CD14-positive monocyte (primary cell): ENCODE results near the gene CSNK1E. TPM values are rescaled to one million over a fixed set of nuclear protein-coding genes. Genes with fewer than 3 reads are reported as not detected.

Source experiments
- DNase-seq, 3 donors: peaks; one replicate each; pipeline ENCODE4 v3.0.0-alpha.2; 2011 to 2022
- H2AFZ ChIP-seq: 2 replicates; pipeline ENCODE4 v1.6.0; 2012; ENCODE audit warnings: mild to moderate bottlenecking, low read depth, low read length, inconsistent platforms; ENCODE audit not compliant: insufficient read depth, poor library complexity, severe bottlenecking
- H3K27ac ChIP-seq, 2 donors: 1 replicate in 1 of 2; 2 replicates in 1 of 2; pipeline ENCODE4 v1.5.1; 2012 to 2013; ENCODE audit warnings: low read length in 2 of 2, control low read depth in 1 of 2, inconsistent platforms in 1 of 2, low read depth in 1 of 2, mild to moderate bottlenecking in 1 of 2
- H3K27me3 ChIP-seq, 2 donors: one replicate each; pipeline versions ENCODE4 v1.6.0 to v1.6.1; 2011 to 2013; ENCODE audit warnings: low read length in 2 of 2; ENCODE audit not compliant: control insufficient read depth in 2 of 2, insufficient read depth in 2 of 2
- H3K36me3 ChIP-seq, 2 donors: replicated peaks in 1 of 2; 1 replicate in 1 of 2; 2 replicates in 1 of 2; pipeline versions ENCODE4 v1.5.1 to v1.6.1; 2012 to 2013; ENCODE audit warnings: low read length in 2 of 2, control low read depth in 1 of 2, inconsistent platforms in 1 of 2, mild to moderate bottlenecking in 1 of 2; ENCODE audit not compliant: insufficient read depth in 2 of 2, control insufficient read depth in 1 of 2
- H3K4me1 ChIP-seq, 2 donors: 1 replicate in 1 of 2; 2 replicates in 1 of 2; pipeline versions ENCODE4 v1.5.1 to v1.6.1; 2012 to 2013; ENCODE audit warnings: low read length in 2 of 2, control low read depth in 1 of 2, inconsistent platforms in 1 of 2, mild to moderate bottlenecking in 1 of 2, moderate library complexity in 1 of 2; ENCODE audit not compliant: insufficient read depth in 2 of 2, control insufficient read depth in 1 of 2
- H3K4me2 ChIP-seq: replicated peaks from 2 replicates; pipeline ENCODE3; 2012; ENCODE audit warnings: low read length, moderate library complexity, mild to moderate bottlenecking; ENCODE audit not compliant: poor library complexity, severe bottlenecking; ENCODE audit errors: extremely low read depth
- H3K4me3 ChIP-seq, 3 experiments: fragments of 200-600 bp in 1 of 3; sonication (generic) in 1 of 3; replicated peaks in 1 of 3; 1 replicate in 2 of 3; 2 replicates in 1 of 3; pipeline ENCODE4 v1.5.1; 2011 to 2013; ENCODE audit warnings: low read length in 3 of 3, mild to moderate bottlenecking in 3 of 3, control low read depth in 2 of 3, low read depth in 2 of 3, inconsistent platforms in 1 of 3, moderate library complexity in 1 of 3
- H3K79me2 ChIP-seq: 2 replicates; pipeline ENCODE4 v1.6.0; 2012; ENCODE audit warnings: mild to moderate bottlenecking, control low read depth, inconsistent platforms, low read length, moderate library complexity; ENCODE audit not compliant: insufficient read depth
- H3K9ac ChIP-seq: 2 replicates; pipeline ENCODE4 v1.6.0; 2017; ENCODE audit warnings: low read length, mild to moderate bottlenecking; ENCODE audit not compliant: insufficient read depth, poor library complexity, severe bottlenecking
- H3K9me3 ChIP-seq, 2 donors: replicated peaks in 1 of 2; 1 replicate in 1 of 2; 2 replicates in 1 of 2; pipeline versions ENCODE4 v1.5.1 to v1.6.1; 2012 to 2013; ENCODE audit warnings: low read length in 2 of 2, control low read depth in 1 of 2; ENCODE audit not compliant: control insufficient read depth in 1 of 2, insufficient read depth in 1 of 2
- H4K20me1 ChIP-seq: 2 replicates; pipeline ENCODE4 v1.6.0; 2012; ENCODE audit warnings: mild to moderate bottlenecking, low read length, control low read depth, moderate library complexity; ENCODE audit not compliant: insufficient read depth
- H3K27ac Mint-ChIP-seq, 7 donors: one replicate each; pipeline ENCODE4 v1.8.0; 2020; ENCODE audit warnings: mild to moderate bottlenecking in 7 of 7, mixed read lengths in 7 of 7, moderate library complexity in 6 of 7, inconsistent platforms in 2 of 7
- H3K27me3 Mint-ChIP-seq, 3 donors: one replicate each; pipeline ENCODE4 v1.8.0; 2021 to 2022; ENCODE audit warnings: low read depth in 3 of 3, mild to moderate bottlenecking in 3 of 3, mixed read lengths in 3 of 3, moderate library complexity in 3 of 3, inconsistent platforms in 1 of 3
- H3K36me3 Mint-ChIP-seq, 2 donors: one replicate each; pipeline ENCODE4 v1.8.0; 2020; ENCODE audit warnings: mixed read lengths in 2 of 2, inconsistent platforms in 1 of 2, mild to moderate bottlenecking in 1 of 2
- H3K4me1 Mint-ChIP-seq: one replicate; pipeline ENCODE4 v1.8.0; 2020; ENCODE audit warnings: mild to moderate bottlenecking, mixed read lengths
- H3K4me3 Mint-ChIP-seq, 2 donors: one replicate each; pipeline ENCODE4 v1.8.0; 2020; ENCODE audit warnings: mild to moderate bottlenecking in 2 of 2, mixed read lengths in 2 of 2, moderate library complexity in 1 of 2
- H3K9me3 Mint-ChIP-seq, 7 donors: one replicate each; pipeline ENCODE4 v1.8.0; 2020 to 2022; ENCODE audit warnings: mixed read lengths in 7 of 7, mild to moderate bottlenecking in 6 of 7, moderate library complexity in 6 of 7, inconsistent platforms in 2 of 7
- WGBS: methylation state at CpG from one replicate; pipeline ENCODE4 v1.1.5; 2013; ENCODE audit warnings: missing lambda C conversion rate; ENCODE audit not compliant: insufficient coverage; 5-methylcytosine and 5-hydroxymethylcytosine counted together
- intact Hi-C, 2 donors: fragments of 100-400 bp; cut with micrococcal nuclease; formaldehyde crosslinking; loops; one replicate each; pipeline versions ENCODE4 v1.15.0 to v1.15.1; 2023
- polyA plus RNA-seq, 3 donors: library from polyadenylated mRNA; depleted of rRNA in 1 of 3; unstranded in 2 of 3; stranded (reverse) in 1 of 3; fragments of 300-500 nt in 2 of 3; fragments of >200 nt in 1 of 3; fragmentation: Illumina TruSeq in 2 of 3; gene quantifications; 1 replicate in 2 of 3; 2 replicates in 1 of 3; pipeline ENCODE4 v1.2.3, GENCODE V29; 2012 to 2021
- TF ChIP-seq, protein P1 (sequence below): fragments of 200-600 bp; IDR thresholded peaks from one replicate; pipeline ENCODE4 v1.8.0; 2022; ENCODE audit warnings: antibody characterized with exemption, mild to moderate bottlenecking

The CSNK1E gene
- polyA plus RNA-seq, 3 donors, result 1.9 to 44.7 (median 3.1) TPM

DNA sequence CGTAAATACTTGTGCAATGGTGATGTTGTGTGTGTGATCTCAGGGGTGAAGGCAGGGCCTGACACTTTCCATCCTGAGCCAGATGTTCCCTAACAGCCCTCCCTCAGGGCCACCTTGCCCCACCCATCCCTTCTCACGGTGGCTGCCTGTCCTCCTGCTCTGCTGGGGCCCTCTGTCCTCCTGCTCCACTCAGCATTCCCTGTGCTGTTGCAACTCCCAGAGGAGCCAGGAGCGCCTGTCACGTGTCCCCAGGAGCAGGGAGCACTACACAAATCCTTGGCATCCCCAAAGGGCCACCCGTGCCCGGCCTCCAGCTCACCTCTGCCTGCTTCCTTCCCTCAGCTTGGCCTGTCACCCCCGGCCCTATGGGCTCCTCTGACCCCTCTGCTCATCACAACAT is 10.2 kb upstream of the CSNK1E start:
- peak overlapping the region in 1 of 7 donors; percentile 2 for H3K27ac Mint-ChIP-seq
- H3K4me3 ChIP-seq, result no peak overlapping the region
- H3K36me3 Mint-ChIP-seq, result no peaks in the 10 kb centered on the region
- peak overlapping the region in 1 of 2 donors; percentile 8 for H3K4me3 Mint-ChIP-seq
- H3K36me3 ChIP-seq, result no peaks in the 10 kb centered on the region
- H3K4me1 Mint-ChIP-seq, result no peaks in the 10 kb centered on the region
- H4K20me1 ChIP-seq, result no peaks in the 10 kb centered on the region
- DNase-seq, result no peak
- H3K27me3 ChIP-seq, result no peaks in the 10 kb centered on the region
- no peaks in the 10 kb centered on the region for H3K9me3 ChIP-seq
- no peak overlapping the region for H3K27ac ChIP-seq
- WGBS, result 81% methylated on average over 6 of the region's 7 CpGs
- intact Hi-C loops, result loop anchor here in 1 of 2 donors (10.0 kb wide), 1 partner anchor 373 kb away; the partner anchor contains the start of genes C22orf23 and POLR2F
- H3K79me2 ChIP-seq, result no peaks in the 10 kb centered on the region
- no peaks in the 10 kb centered on the region for H3K4me1 ChIP-seq
- H3K9me3 Mint-ChIP-seq, result no peaks in the 10 kb centered on the region
- peaks cover 0 to 11% (median 5%) of the 10 kb centered on the region in 3 donors for H3K27me3 Mint-ChIP-seq
- TF ChIP-seq, protein P1, sequence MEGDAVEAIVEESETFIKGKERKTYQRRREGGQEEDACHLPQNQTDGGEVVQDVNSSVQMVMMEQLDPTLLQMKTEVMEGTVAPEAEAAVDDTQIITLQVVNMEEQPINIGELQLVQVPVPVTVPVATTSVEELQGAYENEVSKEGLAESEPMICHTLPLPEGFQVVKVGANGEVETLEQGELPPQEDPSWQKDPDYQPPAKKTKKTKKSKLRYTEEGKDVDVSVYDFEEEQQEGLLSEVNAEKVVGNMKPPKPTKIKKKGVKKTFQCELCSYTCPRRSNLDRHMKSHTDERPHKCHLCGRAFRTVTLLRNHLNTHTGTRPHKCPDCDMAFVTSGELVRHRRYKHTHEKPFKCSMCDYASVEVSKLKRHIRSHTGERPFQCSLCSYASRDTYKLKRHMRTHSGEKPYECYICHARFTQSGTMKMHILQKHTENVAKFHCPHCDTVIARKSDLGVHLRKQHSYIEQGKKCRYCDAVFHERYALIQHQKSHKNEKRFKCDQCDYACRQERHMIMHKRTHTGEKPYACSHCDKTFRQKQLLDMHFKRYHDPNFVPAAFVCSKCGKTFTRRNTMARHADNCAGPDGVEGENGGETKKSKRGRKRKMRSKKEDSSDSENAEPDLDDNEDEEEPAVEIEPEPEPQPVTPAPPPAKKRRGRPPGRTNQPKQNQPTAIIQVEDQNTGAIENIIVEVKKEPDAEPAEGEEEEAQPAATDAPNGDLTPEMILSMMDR, result no peak
- H3K9ac ChIP-seq, result no peak overlapping the region
- H2AFZ ChIP-seq, result no peak overlapping the region
- H3K4me2 ChIP-seq, result no peak overlapping the region

GRCh38 chr22:38325587-38325986 is 8.4 kb upstream of the CSNK1E start:
- Histone ChIP-seq H3K27ac (no peak overlapping the region), H3K4me3 (no peak overlapping the region), H3K9me3 (no peaks in the 10 kb centered on the region), H3K4me2 (no peak overlapping the region), H2AFZ (no peak overlapping the region), H3K79me2 (no peaks in the 10 kb centered on the region), H3K27me3 (no peaks in the 10 kb centered on the region), H3K36me3 (no peaks in the 10 kb centered on the region), H3K4me1 (no peaks in the 10 kb centered on the region), H4K20me1 (no peaks in the 10 kb centered on the region), H3K9ac (no peak overlapping the region)
- intact Hi-C loops, result loop anchor here in 1 of 2 donors (10.0 kb wide), 1 partner anchor 371 kb away; the partner anchor contains the start of genes C22orf23 and POLR2F
- peak overlapping the region in 1 of 7 donors; percentile 62 for H3K27ac Mint-ChIP-seq
- H3K9me3 Mint-ChIP-seq, result no peaks in the 10 kb centered on the region
- peaks cover 2 to 12% (median 3%) of the 10 kb centered on the region in 3 donors for H3K27me3 Mint-ChIP-seq
- no peaks in the 10 kb centered on the region for H3K36me3 Mint-ChIP-seq
- WGBS, result 93% methylated on average over 5 of the region's 6 CpGs
- no peaks in the 10 kb centered on the region for H3K4me1 Mint-ChIP-seq
- no peak for DNase-seq
- TF ChIP-seq, protein P1, result no peak
- H3K4me3 Mint-ChIP-seq, result no peak overlapping the region
